Neural progenitor cell (in vitro differentiated cells): ENCODE results near the gene PDE11A.

Experiments
- EZH2 ChIP-seq: fragments of 200-600 bp; sonication (generic); IDR thresholded peaks from 2 replicates; pipeline ENCODE4 v1.6.1; 2017; ENCODE audit warnings: antibody characterized with exemption, mild to moderate bottlenecking, moderate library complexity
- TF ChIP-seq, protein P1 (sequence below): fragments of 200-600 bp; sonication (generic); IDR thresholded peaks from 2 replicates; pipeline ENCODE4 v1.5.1; 2017; ENCODE audit warnings: antibody characterized with exemption, mild to moderate bottlenecking

DNA sequence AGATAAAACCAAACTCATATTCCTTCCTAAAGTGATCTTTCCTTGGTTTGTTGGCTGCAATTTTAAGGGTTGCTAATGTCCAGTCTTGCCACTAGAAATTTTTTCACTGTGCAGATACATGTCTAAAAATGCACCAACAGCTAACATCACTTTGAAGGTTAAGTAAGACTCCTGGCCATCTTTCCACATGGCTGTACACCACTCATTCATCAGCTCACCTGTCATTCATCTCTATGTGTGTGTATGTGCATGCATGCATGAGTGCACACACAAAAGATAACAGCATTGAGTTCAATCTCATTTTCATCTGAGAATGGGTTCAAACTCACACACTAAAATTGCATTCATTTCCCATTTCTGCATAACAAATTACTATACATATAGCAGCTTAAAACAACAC is 203.8 kb downstream of the PDE11A start:
- no peak for TF ChIP-seq EZH2
- TF ChIP-seq, protein P1, sequence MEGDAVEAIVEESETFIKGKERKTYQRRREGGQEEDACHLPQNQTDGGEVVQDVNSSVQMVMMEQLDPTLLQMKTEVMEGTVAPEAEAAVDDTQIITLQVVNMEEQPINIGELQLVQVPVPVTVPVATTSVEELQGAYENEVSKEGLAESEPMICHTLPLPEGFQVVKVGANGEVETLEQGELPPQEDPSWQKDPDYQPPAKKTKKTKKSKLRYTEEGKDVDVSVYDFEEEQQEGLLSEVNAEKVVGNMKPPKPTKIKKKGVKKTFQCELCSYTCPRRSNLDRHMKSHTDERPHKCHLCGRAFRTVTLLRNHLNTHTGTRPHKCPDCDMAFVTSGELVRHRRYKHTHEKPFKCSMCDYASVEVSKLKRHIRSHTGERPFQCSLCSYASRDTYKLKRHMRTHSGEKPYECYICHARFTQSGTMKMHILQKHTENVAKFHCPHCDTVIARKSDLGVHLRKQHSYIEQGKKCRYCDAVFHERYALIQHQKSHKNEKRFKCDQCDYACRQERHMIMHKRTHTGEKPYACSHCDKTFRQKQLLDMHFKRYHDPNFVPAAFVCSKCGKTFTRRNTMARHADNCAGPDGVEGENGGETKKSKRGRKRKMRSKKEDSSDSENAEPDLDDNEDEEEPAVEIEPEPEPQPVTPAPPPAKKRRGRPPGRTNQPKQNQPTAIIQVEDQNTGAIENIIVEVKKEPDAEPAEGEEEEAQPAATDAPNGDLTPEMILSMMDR: no peak
